SK-N-SH treated with all-trans-retinoic acid at 6 μM for 48 hours (cell line): ENCODE results near the gene ACACB.

Experiments used
- ATAC-seq: fragments of 200-7000 bp; cut with Tn5 transposase; 3 replicates; pipeline ENCODE4 v1.9.1; 2020; ENCODE audit warnings: mild to moderate bottlenecking, moderate library complexity
- ARNTL ChIP-seq: fragments of 450-650 bp; formaldehyde crosslinking; IDR thresholded peaks from 2 replicates; pipeline ENCODE4 v1.5.0; 2020; ENCODE audit warnings: low read depth, mild to moderate bottlenecking, moderate library complexity, borderline replicate concordance
- CREB5 ChIP-seq: fragments of 250-450 bp; sonication (Bioruptor Pico); IDR thresholded peaks from 2 replicates; pipeline ENCODE4 v1.5.1; 2020; ENCODE audit warnings: low read depth, mild to moderate bottlenecking, moderate library complexity
- ESRRG ChIP-seq: fragments of 250-450 bp; sonication (Bioruptor Pico); IDR thresholded peaks from 2 replicates; pipeline ENCODE4 v1.6.1; 2021; ENCODE audit warnings: mild to moderate bottlenecking
- GLIS3 ChIP-seq: fragments of 250-450 bp; sonication (Bioruptor Pico); IDR thresholded peaks from 2 replicates; pipeline ENCODE4 v1.5.0; 2020; ENCODE audit warnings: mild to moderate bottlenecking, moderate library complexity
- OSR1 ChIP-seq: fragments of 250-450 bp; sonication (Bioruptor Pico); IDR thresholded peaks from 2 replicates; pipeline ENCODE4 v1.8.0; 2022; ENCODE audit warnings: moderate library complexity, mild to moderate bottlenecking, inconsistent platforms
- PPARA ChIP-seq: fragments of 250-450 bp; sonication (Bioruptor Pico); IDR thresholded peaks from 2 replicates; pipeline ENCODE4 v1.5.0; 2020; ENCODE audit warnings: mild to moderate bottlenecking, borderline replicate concordance
- RARB ChIP-seq: fragments of 250-450 bp; sonication (Bioruptor Pico); IDR thresholded peaks from 2 replicates; pipeline ENCODE4 v1.8.0; 2021; ENCODE audit warnings: mild to moderate bottlenecking, moderate library complexity
- SNAI2 ChIP-seq: fragments of 250-450 bp; sonication (Bioruptor Pico); IDR thresholded peaks from 2 replicates; pipeline ENCODE4 v1.5.0; 2020; ENCODE audit warnings: mild to moderate bottlenecking, moderate library complexity
- TCF4 ChIP-seq: fragments of 250-450 bp; sonication (Bioruptor Pico); IDR thresholded peaks from 2 replicates; pipeline ENCODE4 v1.8.0; 2021; ENCODE audit warnings: mild to moderate bottlenecking, moderate library complexity, borderline replicate concordance
- TSHZ2 ChIP-seq: fragments of 250-450 bp; sonication (Bioruptor Pico); IDR thresholded peaks from 2 replicates; pipeline ENCODE4 v1.5.0; 2020; ENCODE audit warnings: mild to moderate bottlenecking, moderate library complexity
- ZC3H10 ChIP-seq: fragments of 250-450 bp; sonication (Bioruptor Pico); IDR thresholded peaks from 2 replicates; pipeline ENCODE4 v1.5.1; 2021; ENCODE audit warnings: mild to moderate bottlenecking, moderate library complexity
- ZFP3 ChIP-seq: fragments of 250-450 bp; sonication (Bioruptor Pico); IDR thresholded peaks from 2 replicates; pipeline ENCODE4 v1.5.0; 2020; ENCODE audit warnings: mild to moderate bottlenecking, moderate library complexity
- ZFP30 ChIP-seq: fragments of 450-650 bp; formaldehyde crosslinking; IDR thresholded peaks from 2 replicates; pipeline ENCODE4 v1.5.0; 2022; ENCODE audit warnings: mild to moderate bottlenecking, moderate library complexity
- ZNF565 ChIP-seq: fragments of 450-650 bp; formaldehyde crosslinking; conservative IDR thresholded peaks from 2 replicates; pipeline ENCODE4 v1.5.0; 2020; ENCODE audit warnings: low read depth, mild to moderate bottlenecking, moderate library complexity
- ZNF70 ChIP-seq: fragments of 450-650 bp; formaldehyde crosslinking; IDR thresholded peaks from 2 replicates; pipeline ENCODE4 v1.5.0; 2020; ENCODE audit warnings: mild to moderate bottlenecking, moderate library complexity
- ZNF8 ChIP-seq: fragments of 450-650 bp; formaldehyde crosslinking; IDR thresholded peaks from 2 replicates; pipeline ENCODE4 v1.5.0; 2020; ENCODE audit warnings: mild to moderate bottlenecking, moderate library complexity
- TF ChIP-seq, protein P1 (sequence below): fragments of 250-450 bp; sonication (Bioruptor Pico); IDR thresholded peaks from 2 replicates; pipeline ENCODE4 v1.8.0; 2020; ENCODE audit warnings: mild to moderate bottlenecking, moderate library complexity, borderline replicate concordance
- TF ChIP-seq, protein P2 (sequence below): fragments of 250-450 bp; sonication (Bioruptor Pico); IDR thresholded peaks from 2 replicates; pipeline ENCODE4 v1.5.1; 2021; ENCODE audit warnings: mild to moderate bottlenecking, moderate library complexity

Gene ACACB

GRCh38 chr12:109099431-109100020 is 16.9 kb upstream of the ACACB start (continued):
- no peak for TF ChIP-seq OSR1 (CRISPR knock-in tag)
- TF ChIP-seq CREB5 (CRISPR knock-in tag) = no peak
- TF ChIP-seq ESRRG (CRISPR knock-in tag) = no peak

DNA sequence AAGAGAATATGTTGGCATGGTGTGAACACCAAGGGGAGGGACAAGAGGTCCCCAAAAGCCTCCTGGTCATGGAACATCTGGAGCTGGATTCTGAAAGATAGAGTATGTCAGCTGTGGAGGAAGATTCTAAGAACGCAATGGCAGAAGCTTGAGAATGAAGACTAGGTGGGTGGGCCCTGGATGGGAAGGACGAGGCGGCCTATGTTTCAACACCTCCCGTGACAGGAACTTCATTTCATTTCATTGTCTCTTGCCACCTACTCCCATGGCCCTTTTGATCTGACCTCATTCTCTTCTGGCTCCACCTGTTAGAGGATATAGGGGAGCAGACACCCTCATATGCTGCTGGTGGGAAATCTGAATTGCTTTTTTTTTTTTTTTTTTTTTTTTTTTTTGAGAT is 15.6 kb upstream of the ACACB start:
- ATAC-seq = no peak
- no peak for TF ChIP-seq TCF4 (CRISPR knock-in tag)
- TF ChIP-seq TSHZ2 (CRISPR knock-in tag) = no peak
- no peak for TF ChIP-seq GLIS3 (CRISPR knock-in tag)
- no peak for TF ChIP-seq PPARA (CRISPR knock-in tag)
- no peak for TF ChIP-seq OSR1 (CRISPR knock-in tag)
- TF ChIP-seq SNAI2 = no peak
- no peak for TF ChIP-seq ZC3H10 (CRISPR knock-in tag)

DNA sequence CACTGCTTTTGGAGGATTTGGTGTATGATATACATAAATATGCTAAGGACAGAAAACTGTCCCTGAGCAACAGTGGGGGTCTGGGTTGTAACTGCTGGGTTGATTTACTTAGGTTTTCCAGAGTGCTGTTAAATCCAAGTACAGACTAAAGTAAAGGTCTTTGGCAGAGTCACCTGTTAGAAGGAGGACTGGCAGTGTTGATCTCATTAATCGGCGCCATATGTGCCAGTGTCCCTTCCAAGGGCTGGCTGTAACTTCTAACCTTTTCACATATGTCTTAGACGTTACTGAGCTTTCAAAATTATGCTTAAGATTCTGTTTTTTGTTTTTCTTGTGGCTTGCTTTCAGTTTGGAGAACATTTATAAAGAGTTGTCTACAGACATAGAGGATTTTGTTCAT is 13.9 kb upstream of the ACACB start:
- no peak for ATAC-seq

DNA sequence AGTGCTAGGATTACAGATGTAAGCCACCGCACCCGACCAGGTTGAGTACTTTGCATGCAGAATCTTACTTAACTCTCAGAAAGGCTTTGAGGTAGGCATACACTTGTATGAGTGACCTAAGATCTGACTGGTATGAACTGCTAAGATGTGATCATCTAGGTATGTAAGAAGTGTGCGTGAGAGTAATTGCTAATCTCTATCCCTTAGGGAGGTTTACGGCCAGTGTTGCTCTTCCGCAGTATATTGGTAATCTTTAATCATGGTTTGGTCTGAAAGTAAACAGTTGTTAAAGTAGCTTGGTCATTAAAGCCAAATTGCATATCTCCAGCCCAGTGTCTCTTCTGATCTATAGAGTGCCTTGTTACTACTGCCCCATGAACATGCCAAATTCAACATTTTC is 11.2 kb upstream of the ACACB start:
- no peak for ATAC-seq
- TF ChIP-seq ZFP3 (no peak), ZFP30 (CRISPR knock-in tag) (no peak), CREB5 (CRISPR knock-in tag) (no peak), PPARA (CRISPR knock-in tag) (no peak), TSHZ2 (CRISPR knock-in tag) (no peak), OSR1 (CRISPR knock-in tag) (no peak), ZNF8 (no peak), ZNF565 (no peak), RARB (CRISPR knock-in tag) (no peak)
- TF ChIP-seq, protein P1, sequence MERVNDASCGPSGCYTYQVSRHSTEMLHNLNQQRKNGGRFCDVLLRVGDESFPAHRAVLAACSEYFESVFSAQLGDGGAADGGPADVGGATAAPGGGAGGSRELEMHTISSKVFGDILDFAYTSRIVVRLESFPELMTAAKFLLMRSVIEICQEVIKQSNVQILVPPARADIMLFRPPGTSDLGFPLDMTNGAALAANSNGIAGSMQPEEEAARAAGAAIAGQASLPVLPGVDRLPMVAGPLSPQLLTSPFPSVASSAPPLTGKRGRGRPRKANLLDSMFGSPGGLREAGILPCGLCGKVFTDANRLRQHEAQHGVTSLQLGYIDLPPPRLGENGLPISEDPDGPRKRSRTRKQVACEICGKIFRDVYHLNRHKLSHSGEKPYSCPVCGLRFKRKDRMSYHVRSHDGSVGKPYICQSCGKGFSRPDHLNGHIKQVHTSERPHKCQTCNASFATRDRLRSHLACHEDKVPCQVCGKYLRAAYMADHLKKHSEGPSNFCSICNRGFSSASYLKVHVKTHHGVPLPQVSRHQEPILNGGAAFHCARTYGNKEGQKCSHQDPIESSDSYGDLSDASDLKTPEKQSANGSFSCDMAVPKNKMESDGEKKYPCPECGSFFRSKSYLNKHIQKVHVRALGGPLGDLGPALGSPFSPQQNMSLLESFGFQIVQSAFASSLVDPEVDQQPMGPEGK (CRISPR knock-in tag) = no peak
- TF ChIP-seq, protein P2, sequence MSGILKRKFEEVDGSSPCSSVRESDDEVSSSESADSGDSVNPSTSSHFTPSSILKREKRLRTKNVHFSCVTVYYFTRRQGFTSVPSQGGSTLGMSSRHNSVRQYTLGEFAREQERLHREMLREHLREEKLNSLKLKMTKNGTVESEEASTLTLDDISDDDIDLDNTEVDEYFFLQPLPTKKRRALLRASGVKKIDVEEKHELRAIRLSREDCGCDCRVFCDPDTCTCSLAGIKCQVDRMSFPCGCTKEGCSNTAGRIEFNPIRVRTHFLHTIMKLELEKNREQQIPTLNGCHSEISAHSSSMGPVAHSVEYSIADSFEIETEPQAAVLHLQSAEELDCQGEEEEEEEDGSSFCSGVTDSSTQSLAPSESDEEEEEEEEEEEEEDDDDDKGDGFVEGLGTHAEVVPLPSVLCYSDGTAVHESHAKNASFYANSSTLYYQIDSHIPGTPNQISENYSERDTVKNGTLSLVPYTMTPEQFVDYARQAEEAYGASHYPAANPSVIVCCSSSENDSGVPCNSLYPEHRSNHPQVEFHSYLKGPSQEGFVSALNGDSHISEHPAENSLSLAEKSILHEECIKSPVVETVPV (CRISPR knock-in tag) = no peak

More for the DNA sequence above, 13.9 kb upstream of the ACACB start:
- TF ChIP-seq ZFP3 = no peak
- no peak for TF ChIP-seq ARNTL (CRISPR knock-in tag)
- TF ChIP-seq ZNF70 (CRISPR knock-in tag) = no peak
- no peak for TF ChIP-seq TSHZ2 (CRISPR knock-in tag)
- no peak for TF ChIP-seq RARB (CRISPR knock-in tag)
